ENCODE results near the gene BSND.
A peak's percentile ranks its signal among the peaks of the same experiment; 100 is the strongest.

BSND gene

DNA sequence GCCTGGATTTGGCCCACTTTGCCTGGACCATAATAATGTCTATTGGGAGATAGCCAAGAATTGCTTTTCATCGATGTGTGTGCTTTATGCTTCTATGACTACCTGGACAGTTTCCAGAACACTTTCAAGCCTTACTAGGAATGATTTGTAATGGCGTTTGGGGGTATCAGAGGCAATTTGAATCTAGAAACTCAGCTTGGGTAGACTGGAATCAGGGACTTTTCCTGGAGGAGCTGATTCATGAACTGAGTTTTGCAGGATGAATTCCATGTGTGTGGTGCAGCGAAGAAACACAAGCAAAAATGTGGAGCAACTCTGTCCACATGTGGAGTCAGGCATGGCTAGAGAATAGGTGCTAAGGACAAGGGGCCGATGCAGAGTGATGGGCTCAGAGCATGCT lies 30.2 kb upstream of the BSND start:
- peaks cover 17% of the 10 kb centered on the region for H3K27me3 Mint-ChIP-seq
- no peaks in the 10 kb centered on the region for H3K9me3 Mint-ChIP-seq

DNA sequence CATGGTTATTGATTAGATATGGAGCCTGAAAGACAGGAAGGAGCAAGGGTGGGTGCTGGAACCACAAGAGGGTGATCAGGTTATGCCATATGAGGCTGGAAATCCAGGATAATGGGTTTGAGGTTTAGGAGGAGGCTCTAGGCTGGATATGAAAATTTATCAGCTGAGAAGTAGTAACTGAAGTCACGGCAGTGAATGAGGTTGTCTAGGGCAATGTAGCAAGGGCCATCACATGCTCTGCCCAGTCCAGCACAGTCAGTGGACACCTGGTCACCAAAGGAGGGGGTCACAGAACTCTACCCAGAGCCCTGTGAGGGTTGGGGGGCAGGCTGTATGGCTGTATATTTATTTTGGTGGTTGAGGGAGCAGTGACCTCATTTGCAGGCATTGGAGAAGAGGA lies 28.9 kb upstream of the BSND start:
- no peak for ATAC-seq
- no peak overlapping the region for H3K27ac Mint-ChIP-seq
- peaks cover 24% of the 10 kb centered on the region for H3K27me3 Mint-ChIP-seq
- peaks cover 3% of the 10 kb centered on the region for H3K4me1 Mint-ChIP-seq
- DNase-seq = no peak
- no peak overlapping the region for H3K4me3 Mint-ChIP-seq
- H3K9me3 Mint-ChIP-seq = no peaks in the 10 kb centered on the region
- no peaks in the 10 kb centered on the region for H3K36me3 Mint-ChIP-seq (ENCODE audit: low read depth)

More for the DNA sequence above, 30.2 kb upstream of the BSND start:
- DNase-seq = no peak
- ATAC-seq = no peak
- Mint-ChIP-seq H3K4me1 (peaks cover 3% of the 10 kb centered on the region), H3K27ac (no peak overlapping the region), H3K4me3 (no peak overlapping the region), H3K36me3 (ENCODE audit: low read depth) (no peaks in the 10 kb centered on the region)

DNA sequence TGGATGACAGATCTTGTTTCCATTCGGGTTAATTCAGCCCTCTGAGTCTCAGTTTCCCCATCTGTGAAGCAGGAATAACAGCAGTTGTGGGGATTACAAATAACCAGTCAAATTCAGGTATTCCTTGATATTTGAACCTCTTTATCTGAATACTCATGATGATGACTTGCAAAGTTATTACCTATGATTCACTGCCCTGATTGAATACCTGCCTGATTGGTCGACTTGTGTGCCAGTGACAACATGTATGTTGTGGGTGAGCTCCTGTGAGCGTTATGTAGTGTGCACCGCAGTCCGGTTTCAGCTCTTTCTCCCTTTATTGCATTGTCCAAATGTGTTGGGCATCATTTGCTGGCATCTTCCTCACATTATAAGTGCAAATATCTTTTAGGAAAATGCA lies 27.8 kb upstream of the BSND start:
- H3K27me3 Mint-ChIP-seq = peaks cover 24% of the 10 kb centered on the region
- H3K4me3 Mint-ChIP-seq = no peak overlapping the region
- no peaks in the 10 kb centered on the region for H3K9me3 Mint-ChIP-seq

DNA sequence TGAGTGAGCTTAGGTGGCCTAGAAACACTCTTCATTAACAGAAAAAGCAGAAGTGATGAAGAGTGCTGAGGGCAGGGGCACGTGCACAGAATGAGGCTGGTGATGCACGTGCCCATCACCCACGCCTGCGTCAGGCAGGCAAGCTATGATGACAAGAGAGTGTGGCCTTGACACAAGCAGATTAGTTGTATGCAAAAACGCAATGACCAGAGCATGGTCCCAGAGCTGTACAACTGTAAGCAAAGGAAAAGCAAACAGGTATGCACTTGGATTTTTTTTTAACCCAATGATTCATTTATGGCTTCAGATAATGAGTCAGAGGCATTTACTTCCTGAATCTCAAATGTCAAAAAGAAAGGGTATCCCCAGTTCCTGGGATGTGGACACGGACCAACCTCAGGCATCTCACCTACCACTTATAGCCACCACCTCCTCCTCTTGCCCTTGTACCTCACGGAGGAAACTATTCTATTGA lies 27.4 kb upstream of the BSND start:
- H3K4me1 Mint-ChIP-seq = no peaks in the 10 kb centered on the region
- DNase-seq (no peak), ATAC-seq (peak; percentile 59)
- H3K27ac Mint-ChIP-seq = no peak overlapping the region
- H3K4me3 Mint-ChIP-seq = no peak overlapping the region
- H3K36me3 Mint-ChIP-seq (ENCODE audit: low read depth) = no peaks in the 10 kb centered on the region
- H3K27me3 Mint-ChIP-seq = peaks cover 24% of the 10 kb centered on the region
- no peaks in the 10 kb centered on the region for H3K9me3 Mint-ChIP-seq

More for the DNA sequence above, 27.8 kb upstream of the BSND start:
- DNase-seq (no peak), ATAC-seq (no peak)
- Mint-ChIP-seq H3K36me3 (ENCODE audit: low read depth) (no peaks in the 10 kb centered on the region), H3K4me1 (peaks cover 3% of the 10 kb centered on the region), H3K27ac (no peak overlapping the region)

DNA sequence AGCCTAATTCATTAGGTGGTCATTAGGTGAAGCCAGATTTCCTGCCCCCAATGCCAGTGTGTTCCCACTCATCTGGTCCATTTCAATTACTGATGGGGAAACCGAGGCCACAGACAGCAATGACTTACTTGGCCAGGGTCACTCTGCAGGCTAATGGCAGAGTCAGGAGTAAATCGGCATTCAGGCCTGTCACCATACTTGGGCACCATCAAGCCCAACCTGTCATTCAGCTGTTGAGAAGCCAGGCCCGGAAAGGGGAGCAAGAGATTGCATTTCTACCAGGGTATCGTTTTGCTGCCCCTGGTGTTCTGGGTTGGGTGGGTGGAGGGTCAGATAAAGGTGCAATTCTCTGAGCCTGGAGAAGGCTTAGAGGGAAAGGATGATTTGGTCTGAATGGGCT lies 26.3 kb upstream of the BSND start:
- H3K9me3 Mint-ChIP-seq = no peaks in the 10 kb centered on the region
- H3K27ac Mint-ChIP-seq = no peak overlapping the region
- no peak overlapping the region for H3K4me3 Mint-ChIP-seq
- no peaks in the 10 kb centered on the region for H3K4me1 Mint-ChIP-seq
- H3K36me3 Mint-ChIP-seq (ENCODE audit: low read depth) = no peaks in the 10 kb centered on the region
- ATAC-seq (no peak), DNase-seq (no peak)
- peaks cover 28% of the 10 kb centered on the region for H3K27me3 Mint-ChIP-seq

DNA sequence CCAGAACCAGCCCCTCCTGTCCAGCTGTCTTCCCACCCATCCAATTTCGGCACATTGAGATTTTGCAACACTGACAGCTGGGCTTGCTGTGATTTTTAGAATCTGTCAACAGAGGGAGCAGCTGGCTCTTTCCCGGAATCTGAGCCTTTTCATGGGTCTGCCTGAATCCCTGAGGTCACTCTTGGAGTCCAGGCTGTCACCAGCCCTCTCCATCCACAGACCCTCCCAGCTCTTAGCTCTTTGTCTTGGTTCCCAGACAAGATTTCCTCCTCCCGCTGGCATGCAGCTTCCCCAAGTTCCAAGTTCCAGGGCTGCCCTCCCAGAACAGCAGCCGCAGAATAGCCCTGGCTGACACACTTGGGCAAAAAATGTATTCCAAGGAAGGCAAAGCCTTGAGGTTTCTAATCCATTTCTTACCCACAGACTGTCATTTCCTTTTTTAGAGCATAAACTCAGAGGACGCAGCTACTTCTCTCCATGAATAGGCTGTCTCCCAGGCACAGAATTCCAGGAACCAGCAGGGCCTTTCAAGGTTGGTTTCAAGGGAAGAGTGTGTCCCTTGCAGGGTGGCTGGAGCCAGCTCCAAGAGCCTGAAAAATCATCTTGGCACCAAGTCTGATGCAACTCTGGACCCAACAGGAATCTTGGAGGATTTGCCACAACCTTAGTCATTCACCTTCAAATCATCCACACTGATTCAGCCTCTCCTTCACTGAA lies 25.4 kb upstream of the BSND start:
- H3K4me1 Mint-ChIP-seq = no peaks in the 10 kb centered on the region
- no peaks in the 10 kb centered on the region for H3K36me3 Mint-ChIP-seq (ENCODE audit: low read depth)
- DNase-seq (no peak), ATAC-seq (no peak)
- no peak overlapping the region for H3K4me3 Mint-ChIP-seq
- H3K27ac Mint-ChIP-seq = no peak overlapping the region
- H3K9me3 Mint-ChIP-seq = no peaks in the 10 kb centered on the region
- peaks cover 33% of the 10 kb centered on the region for H3K27me3 Mint-ChIP-seq

DNA sequence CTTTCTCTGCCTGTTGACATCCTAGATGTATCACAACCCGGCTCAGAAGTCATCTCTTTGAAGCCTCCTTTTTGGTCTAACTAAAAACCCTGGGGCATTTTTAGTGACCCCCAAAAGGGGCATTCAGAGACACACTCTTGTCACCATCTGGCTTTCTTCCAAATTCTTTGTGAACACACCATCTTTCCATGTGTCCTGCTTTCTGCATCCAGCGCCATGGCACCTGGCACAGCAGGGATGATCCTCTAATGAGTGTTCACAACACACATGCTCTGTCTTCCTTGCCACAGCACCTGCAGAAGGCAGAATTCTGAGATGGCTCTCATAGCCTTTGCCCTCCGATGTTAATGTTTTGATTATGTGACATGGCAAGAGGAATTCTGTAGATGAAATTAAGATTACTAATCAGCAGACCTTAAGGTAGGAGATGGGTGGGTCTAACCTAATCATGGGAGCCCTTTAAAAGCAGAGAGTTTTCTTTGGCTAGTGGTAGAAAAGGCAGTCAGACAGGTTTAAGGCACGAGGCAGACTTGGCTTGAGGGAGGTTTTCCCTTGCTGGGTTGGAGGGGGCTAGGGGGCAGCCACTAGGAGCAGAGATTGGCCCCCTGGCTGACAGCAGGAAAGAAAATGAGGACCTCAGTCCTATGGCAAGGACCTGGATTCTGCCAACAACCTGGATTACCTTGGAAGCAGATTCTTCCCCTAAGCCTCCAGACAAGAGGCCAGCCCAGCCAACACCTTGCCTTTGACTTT lies 23.2 kb upstream of the BSND start:
- H3K4me1 Mint-ChIP-seq = no peaks in the 10 kb centered on the region
- H3K27me3 Mint-ChIP-seq = peaks cover 37% of the 10 kb centered on the region
- no peak for DNase-seq
- no peak for ATAC-seq
- no peaks in the 10 kb centered on the region for H3K9me3 Mint-ChIP-seq
- no peak overlapping the region for H3K4me3 Mint-ChIP-seq
- no peak overlapping the region for H3K27ac Mint-ChIP-seq
- no peaks in the 10 kb centered on the region for H3K36me3 Mint-ChIP-seq (ENCODE audit: low read depth)

DNA sequence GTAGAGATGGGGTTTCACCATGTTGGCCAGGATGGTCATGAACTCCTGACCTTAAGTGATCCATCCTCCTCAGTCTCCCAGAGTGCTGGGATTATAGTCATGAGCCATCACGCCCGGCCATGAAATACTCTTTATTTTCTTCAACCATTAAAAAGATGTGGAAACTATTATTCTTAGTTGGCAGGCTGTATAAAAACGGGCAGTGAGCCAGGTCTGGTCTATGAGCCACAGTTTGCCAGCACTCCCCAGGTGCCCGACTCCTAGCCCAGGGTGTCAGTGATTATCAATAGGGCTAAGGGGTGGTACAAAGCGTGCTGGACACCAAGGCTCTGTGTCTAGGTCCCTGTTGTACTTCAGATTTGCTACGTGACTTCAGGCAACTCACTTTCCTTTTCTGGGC lies 22.0 kb upstream of the BSND start:
- Mint-ChIP-seq H3K27ac (no peak overlapping the region), H3K4me1 (no peaks in the 10 kb centered on the region), H3K4me3 (no peak overlapping the region), H3K9me3 (no peaks in the 10 kb centered on the region), H3K27me3 (peaks cover 44% of the 10 kb centered on the region), H3K36me3 (ENCODE audit: low read depth) (no peaks in the 10 kb centered on the region)
- DNase-seq = no peak
- ATAC-seq = no peak

DNA sequence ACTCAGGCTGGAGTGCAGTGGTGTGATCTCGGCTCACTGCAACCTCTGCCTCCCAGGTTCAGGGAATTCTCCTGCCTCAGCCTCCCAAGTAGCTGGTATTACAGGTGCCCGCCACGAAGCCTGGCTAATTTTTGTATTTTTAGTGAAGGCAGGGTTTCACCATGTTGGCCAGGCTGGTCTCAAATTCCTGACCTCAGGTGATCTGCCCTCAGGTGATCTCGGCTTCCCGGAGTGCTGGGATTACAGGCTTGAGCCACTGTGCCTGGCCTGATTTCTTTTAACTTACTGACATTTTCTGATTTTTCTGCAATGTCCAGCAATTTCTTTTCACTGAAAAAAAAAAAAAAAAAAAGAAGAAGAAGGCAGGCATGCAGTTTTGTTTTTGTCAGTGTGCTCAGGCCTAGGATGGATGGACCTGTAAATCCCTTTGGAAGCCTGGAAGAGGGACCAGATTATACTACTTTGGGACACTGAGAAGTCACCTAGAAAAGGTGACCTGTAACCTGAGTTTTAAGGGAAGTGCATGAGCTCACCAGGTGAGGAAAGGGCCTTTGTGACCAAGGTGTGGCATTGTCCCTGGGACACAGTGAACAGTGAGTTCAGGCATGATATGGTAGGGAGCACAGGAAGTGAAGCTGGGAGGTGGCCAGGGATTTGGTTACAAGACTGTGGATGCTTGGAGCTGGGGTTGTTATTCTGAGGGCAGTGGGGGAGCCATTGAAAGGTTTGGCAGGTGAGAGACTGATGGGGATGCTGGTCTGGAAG lies 21.0 kb upstream of the BSND start:
- Mint-ChIP-seq H3K27ac (no peak overlapping the region), H3K4me1 (no peaks in the 10 kb centered on the region), H3K4me3 (no peak overlapping the region), H3K27me3 (peaks cover 46% of the 10 kb centered on the region), H3K9me3 (no peaks in the 10 kb centered on the region), H3K36me3 (ENCODE audit: low read depth) (no peaks in the 10 kb centered on the region)
- DNase-seq (no peak), ATAC-seq (no peak)

DNA sequence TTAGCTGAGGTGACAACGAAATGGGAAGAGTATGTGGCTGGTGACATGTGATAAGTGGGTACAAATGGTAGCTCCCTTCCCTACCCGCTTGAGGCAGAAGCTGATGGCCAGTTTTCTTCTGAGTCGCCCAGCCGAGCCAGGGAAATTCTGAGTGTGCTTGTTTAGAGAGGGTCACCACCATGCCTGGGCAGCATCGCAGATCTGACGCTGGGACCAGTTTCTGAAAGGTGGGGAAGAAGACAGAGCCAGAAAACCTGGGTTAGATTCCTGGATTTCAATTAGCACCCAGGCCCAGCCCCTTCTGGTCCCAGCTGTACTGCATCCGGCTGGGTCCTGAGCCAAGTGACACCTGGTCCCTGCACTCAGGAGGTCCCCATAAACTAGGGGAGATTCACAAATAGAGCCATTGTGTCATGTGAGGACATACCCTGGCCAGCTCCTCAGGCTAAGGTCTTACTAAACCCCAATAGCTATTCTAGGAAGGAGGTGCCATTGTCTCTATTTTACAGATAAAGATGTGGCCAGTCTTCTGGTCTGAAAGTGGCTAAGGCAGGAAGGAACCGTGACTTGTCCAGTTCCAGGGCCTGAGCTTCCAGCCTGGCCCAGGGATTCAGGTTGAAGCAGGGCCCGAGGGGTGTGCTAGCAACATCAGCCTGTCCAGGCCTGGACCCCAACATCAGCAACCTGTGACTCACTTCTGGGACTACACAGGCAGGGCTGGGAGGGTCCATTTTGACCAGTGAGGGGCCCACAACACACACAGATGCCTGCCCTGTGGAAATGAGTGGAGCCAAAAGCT lies 20.0 kb upstream of the BSND start:
- H3K27ac Mint-ChIP-seq = no peak overlapping the region

DNA sequence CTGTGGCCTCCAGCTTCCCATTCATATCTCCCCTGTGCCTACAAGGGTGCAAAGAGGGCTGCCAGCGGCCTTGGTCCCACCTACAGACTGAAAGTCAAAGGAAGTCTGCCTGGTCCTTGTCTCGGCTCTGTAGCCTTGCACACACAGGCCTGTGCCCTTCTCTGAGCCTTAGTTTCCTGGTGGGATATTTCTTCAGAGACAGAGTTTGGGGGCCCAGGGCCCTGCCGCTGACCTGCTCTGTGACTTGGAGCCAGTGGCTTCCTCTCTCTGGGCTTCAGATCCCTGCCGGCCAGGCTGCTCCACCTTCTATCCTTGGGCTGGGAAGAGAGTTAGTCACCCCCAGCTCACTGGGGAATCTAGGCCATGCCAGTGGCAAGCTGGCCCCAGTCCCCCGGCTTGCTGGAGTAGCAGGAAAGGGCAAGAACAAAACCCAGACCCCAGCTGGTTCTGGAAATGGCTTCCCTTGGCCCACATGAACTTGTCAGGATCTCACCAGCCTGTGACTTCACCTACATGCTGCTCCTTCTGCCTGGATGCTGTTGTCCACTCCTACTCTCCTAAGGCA lies 19.3 kb upstream of the BSND start:
- H3K27ac Mint-ChIP-seq = no peak overlapping the region
- no peaks in the 10 kb centered on the region for H3K4me1 Mint-ChIP-seq
- ATAC-seq = peak; percentile 21
- DNase-seq = no peak
- H3K36me3 Mint-ChIP-seq (ENCODE audit: low read depth) = no peaks in the 10 kb centered on the region
- peaks cover 39% of the 10 kb centered on the region for H3K27me3 Mint-ChIP-seq
- H3K9me3 Mint-ChIP-seq = no peaks in the 10 kb centered on the region
- H3K4me3 Mint-ChIP-seq = no peak overlapping the region

More for the DNA sequence above, 20.0 kb upstream of the BSND start:
- ATAC-seq (no peak), DNase-seq (no peak)
- Mint-ChIP-seq H3K36me3 (ENCODE audit: low read depth) (no peaks in the 10 kb centered on the region), H3K4me3 (no peak overlapping the region), H3K27me3 (peaks cover 44% of the 10 kb centered on the region), H3K4me1 (no peaks in the 10 kb centered on the region), H3K9me3 (no peaks in the 10 kb centered on the region)

DNA sequence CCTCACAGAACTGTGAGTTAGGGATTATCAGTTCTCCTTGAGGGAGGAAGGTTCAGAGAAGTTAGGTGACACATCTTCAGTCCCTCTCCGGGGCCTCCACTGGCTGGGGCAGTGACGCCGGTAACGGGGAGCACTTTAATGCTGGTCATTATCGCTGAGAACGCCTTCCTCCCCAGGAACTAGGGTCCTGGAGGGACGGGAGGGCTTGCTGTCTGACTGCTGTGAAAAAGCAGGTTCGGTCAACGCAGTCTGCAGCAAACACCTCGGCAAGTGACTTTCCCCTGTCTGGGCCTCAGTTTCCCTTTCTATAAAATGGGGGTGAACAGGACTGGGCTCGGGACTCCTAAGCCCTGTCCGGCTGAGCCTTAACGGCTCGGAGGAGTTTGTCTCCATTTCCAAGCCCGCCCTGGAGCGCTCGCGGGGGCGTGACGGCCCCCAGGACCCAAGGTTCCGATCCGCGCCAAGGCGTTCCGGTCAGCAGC lies 18.6 kb upstream of the BSND start:
- no peaks in the 10 kb centered on the region for H3K9me3 Mint-ChIP-seq
- no peak overlapping the region for H3K27ac Mint-ChIP-seq
- no peak for ATAC-seq
- no peaks in the 10 kb centered on the region for H3K4me1 Mint-ChIP-seq
- no peak for DNase-seq
- no peak overlapping the region for H3K4me3 Mint-ChIP-seq
- H3K27me3 Mint-ChIP-seq = peaks cover 38% of the 10 kb centered on the region
- no peaks in the 10 kb centered on the region for H3K36me3 Mint-ChIP-seq (ENCODE audit: low read depth)

DNA sequence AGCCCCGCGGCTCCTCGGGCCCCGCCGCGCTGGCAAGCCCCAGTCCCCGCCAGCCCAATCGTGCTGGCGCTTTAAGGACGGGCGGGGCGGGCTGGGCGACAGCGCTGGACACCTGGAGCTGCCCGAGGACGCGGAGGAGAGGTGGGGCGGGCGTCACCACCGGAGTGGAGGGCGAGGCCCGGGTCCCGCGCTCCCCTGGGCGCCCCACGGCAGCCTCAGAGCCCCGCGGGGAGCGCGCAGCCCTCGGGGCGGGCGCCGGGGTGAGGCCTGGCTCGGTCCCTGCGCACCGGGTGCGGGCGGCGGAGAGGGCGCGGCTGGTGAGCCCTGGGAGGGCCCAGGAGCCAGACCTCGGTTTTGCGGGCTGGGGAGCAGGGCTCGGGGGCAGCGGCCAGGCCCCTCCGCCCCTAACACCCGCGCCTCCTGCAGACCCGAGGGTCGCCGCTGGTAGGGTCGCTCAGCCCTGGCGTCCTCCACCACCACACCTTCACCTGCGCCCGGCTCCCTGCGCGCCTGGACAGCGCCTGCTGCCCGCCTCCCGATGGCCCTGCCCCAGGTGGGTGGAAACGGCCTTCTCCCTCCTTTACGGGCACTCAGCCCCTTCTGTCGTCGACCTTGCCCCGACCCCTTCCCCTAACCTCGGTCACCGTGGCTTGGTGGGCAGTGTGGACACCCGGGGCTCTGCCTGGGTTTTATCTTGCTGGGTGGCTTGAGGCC lies 18.0 kb upstream of the BSND start, which contains the start of gene TMEM61:
TMEM61 (plus strand) TSS at position 101 of the 714 bp plus-strand sequence; CDS start at position 539, 438 bp downstream.
- ATAC-seq = no peak

More for the DNA sequence above, 18.0 kb upstream of the BSND start, which contains the start of gene TMEM61:
- Mint-ChIP-seq H3K27me3 (peaks cover 38% of the 10 kb centered on the region), H3K4me1 (no peaks in the 10 kb centered on the region), H3K36me3 (ENCODE audit: low read depth) (no peaks in the 10 kb centered on the region), H3K4me3 (no peak within 1 kb of the TSS), H3K9me3 (no peaks in the 10 kb centered on the region), H3K27ac (no peak within 1 kb of the TSS)
- no peak for DNase-seq
